Measurements from ENCODE around the gene MIGA1. TPM values are rescaled to one million over a fixed set of nuclear protein-coding genes. Genes with fewer than 3 reads are reported as not detected.
"Not testable (repeated sequence)": the region's sequence is repeated elsewhere in the genome, so short reads cannot be mapped to it uniquely, and the experiment has no call there.

MIGA1 gene
- total RNA-seq, 2 experiments from 2014 or later = 12.2 to 15.8 TPM

GRCh38 chr1:77906624-77907023, 127.2 kb downstream of the MIGA1 start:
- no peaks in the 10 kb centered on the region for H3K9me3 ChIP-seq (ENCODE audit: control insufficient read depth in 1 of 2, insufficient read depth in 1 of 2, low read length in 2 of 2)
- ChIA-PET CTCF (no interaction called here), POLR2A (no interaction called here)
- no peak for TF ChIP-seq CTCF (IDR thresholded peaks at IDR 0.05)
- Mint-ChIP-seq H3K4me3 (no peak overlapping the region), H3K9me3 (no peaks in the 10 kb centered on the region), H3K27ac (no peak overlapping the region), H3K4me1 (ENCODE audit: low read depth) (no peaks in the 10 kb centered on the region), H3K36me3 (ENCODE audit: low read depth) (no peaks in the 10 kb centered on the region), H3K27me3 (no peaks in the 10 kb centered on the region)
- no peaks in the 10 kb centered on the region for H3K4me1 ChIP-seq (ENCODE audit: insufficient read depth, low read length)
- intact Hi-C loops (cut with DNase I, micrococcal nuclease) = no loop called here
- H3K27me3 ChIP-seq (ENCODE audit: control insufficient read depth in 1 of 2, insufficient read depth in 2 of 2, low read length in 2 of 2) = no peaks in the 10 kb centered on the region
- no peaks in the 10 kb centered on the region for H3K36me3 ChIP-seq (ENCODE audit: insufficient read depth, low read length)
- DNase-seq (no peak), ATAC-seq (ENCODE audit: poor library complexity) (no peak)
- H3K27ac ChIP-seq (ENCODE audit: low read depth in 1 of 2, low read length in 2 of 2) = no peak overlapping the region
- no peak overlapping the region for H3K4me3 ChIP-seq (ENCODE audit: low read length)

- Mint-ChIP-seq H3K4me3 (no peak overlapping the region), H3K27me3 (no peaks in the 10 kb centered on the region), H3K27ac (no peak overlapping the region), H3K36me3 (ENCODE audit: low read depth) (no peaks in the 10 kb centered on the region), H3K9me3 (no peaks in the 10 kb centered on the region), H3K4me1 (ENCODE audit: low read depth) (no peaks in the 10 kb centered on the region)
- DNase-seq = no peak
- Histone ChIP-seq H3K27ac (ENCODE audit: low read depth in 1 of 2, low read length in 2 of 2) (no peak overlapping the region), H3K36me3 (ENCODE audit: insufficient read depth, low read length) (no peaks in the 10 kb centered on the region), H3K4me3 (ENCODE audit: low read length) (no peak overlapping the region), H3K9me3 (ENCODE audit: control insufficient read depth in 1 of 2, insufficient read depth in 1 of 2, low read length in 2 of 2) (no peaks in the 10 kb centered on the region), H3K27me3 (ENCODE audit: control insufficient read depth in 1 of 2, insufficient read depth in 2 of 2, low read length in 2 of 2) (no peaks in the 10 kb centered on the region), H3K4me1 (ENCODE audit: insufficient read depth, low read length) (no peaks in the 10 kb centered on the region)
- TF ChIP-seq CTCF (IDR thresholded peaks at IDR 0.05) = no peak
- ATAC-seq (ENCODE audit: poor library complexity) = no peak
- CTCF ChIA-PET = no interaction called here
- POLR2A ChIA-PET = no interaction called here
- intact Hi-C loops (cut with DNase I, micrococcal nuclease) = no loop called here
These were observed 130.7 kb downstream of the MIGA1 start for GRCh38 chr1:77910116-77910515.

GRCh38 chr1:77918918-77919317, 139.5 kb downstream of the MIGA1 start:
- ATAC-seq (ENCODE audit: poor library complexity); H3K27ac Mint-ChIP-seq; H3K27ac ChIP-seq (ENCODE audit: low read depth in 1 of 2, low read length in 2 of 2); H3K27me3 ChIP-seq (ENCODE audit: control insufficient read depth in 1 of 2, insufficient read depth in 2 of 2, low read length in 2 of 2); intact Hi-C loops (cut with DNase I, micrococcal nuclease); H3K9me3 ChIP-seq (ENCODE audit: control insufficient read depth in 1 of 2, insufficient read depth in 1 of 2, low read length in 2 of 2); H3K36me3 ChIP-seq (ENCODE audit: insufficient read depth, low read length); H3K9me3 Mint-ChIP-seq; H3K36me3 Mint-ChIP-seq (ENCODE audit: low read depth); H3K4me1 ChIP-seq (ENCODE audit: insufficient read depth, low read length); H3K4me1 Mint-ChIP-seq (ENCODE audit: low read depth); POLR2A ChIA-PET; H3K4me3 Mint-ChIP-seq; H3K4me3 ChIP-seq (ENCODE audit: low read length); H3K27me3 Mint-ChIP-seq; DNase-seq: not testable (repeated sequence)
- CTCF ChIA-PET = interaction anchor here (0.6 kb wide), 1 partner anchor 61 kb away, joined by 3 read pairs; no protein-coding TSS in a partner anchor

GRCh38 chr1:77925518-77925917, 146.1 kb downstream of the MIGA1 start:
- ChIA-PET POLR2A (no interaction called here), CTCF (no interaction called here)
- Histone ChIP-seq H3K27me3 (ENCODE audit: control insufficient read depth in 1 of 2, insufficient read depth in 2 of 2, low read length in 2 of 2) (no peaks in the 10 kb centered on the region), H3K9me3 (ENCODE audit: control insufficient read depth in 1 of 2, insufficient read depth in 1 of 2, low read length in 2 of 2) (no peaks in the 10 kb centered on the region), H3K4me1 (ENCODE audit: insufficient read depth, low read length) (peaks cover 3% of the 10 kb centered on the region), H3K27ac (ENCODE audit: low read depth in 1 of 2, low read length in 2 of 2) (no peak overlapping the region), H3K4me3 (ENCODE audit: low read length) (no peak overlapping the region), H3K36me3 (ENCODE audit: insufficient read depth, low read length) (no peaks in the 10 kb centered on the region)
- peaks cover 7% of the 10 kb centered on the region for H3K4me1 Mint-ChIP-seq (ENCODE audit: low read depth)
- H3K27ac Mint-ChIP-seq = no peak overlapping the region
- intact Hi-C loops (cut with DNase I, micrococcal nuclease) = no loop called here
- no peak for DNase-seq
- no peaks in the 10 kb centered on the region for H3K27me3 Mint-ChIP-seq
- ATAC-seq (ENCODE audit: poor library complexity) = no peak
- H3K4me3 Mint-ChIP-seq = no peak overlapping the region
- no peak for TF ChIP-seq CTCF (IDR thresholded peaks at IDR 0.05)
- no peaks in the 10 kb centered on the region for H3K9me3 Mint-ChIP-seq
- peaks cover 4% of the 10 kb centered on the region for H3K36me3 Mint-ChIP-seq (ENCODE audit: low read depth)

All from CD4-positive, alpha-beta T cell (primary cell).